ENCODE results near the gene CLCA1. TPM values are rescaled to one million over a fixed set of nuclear protein-coding genes. Genes with fewer than 3 reads are reported as not detected.

Gene CLCA1
- total and polyA plus RNA-seq, 12 donors = not detected

GRCh38 chr1:86448670-86449069 is 20.1 kb upstream of the CLCA1 start:
- WGBS, 2 donors = 80 to 82% methylated on average over 1 of the region's 1 CpG
- H3K4me1 ChIP-seq = no peaks in the 10 kb centered on the region

GRCh38 chr1:86449103-86449502 is 19.6 kb upstream of the CLCA1 start:
- no peak overlapping the region for H3K27ac ChIP-seq
- 96 to 100% methylated on average over 1 of the region's 1 CpG for WGBS, 2 donors
- ATAC-seq = no peak
- intact Hi-C loops (cut with DNase I) = no loop called here
- TF ChIP-seq CTCF (IDR thresholded peaks at IDR 0.05) = no peak
- no peaks in the 10 kb centered on the region for H3K4me1 ChIP-seq
- no peaks in the 10 kb centered on the region for H3K9me3 ChIP-seq
- H3K36me3 ChIP-seq = no peaks in the 10 kb centered on the region
- H3K27me3 ChIP-seq = no peaks in the 10 kb centered on the region
- DNase-seq = no peak
- no peak overlapping the region for H3K4me3 ChIP-seq

More at GRCh38 chr1:86448670-86449069, 20.1 kb upstream of the CLCA1 start:
- no peaks in the 10 kb centered on the region for H3K27me3 ChIP-seq
- TF ChIP-seq CTCF (IDR thresholded peaks at IDR 0.05) = no peak
- no peaks in the 10 kb centered on the region for H3K36me3 ChIP-seq
- no peak for ATAC-seq
- H3K9me3 ChIP-seq = no peaks in the 10 kb centered on the region
- no peak overlapping the region for H3K4me3 ChIP-seq
- intact Hi-C loops (cut with DNase I) = no loop called here
- no peak overlapping the region for H3K27ac ChIP-seq
- no peak for DNase-seq

- DNase-seq (no peak), ATAC-seq (no peak)
- Histone ChIP-seq H3K27me3 (no peaks in the 10 kb centered on the region), H3K4me3 (no peak overlapping the region), H3K9me3 (no peaks in the 10 kb centered on the region), H3K36me3 (no peaks in the 10 kb centered on the region), H3K27ac (no peak overlapping the region), H3K4me1 (no peaks in the 10 kb centered on the region)
- WGBS, 2 donors = 66% methylated on average over 3 of the region's 3 CpGs
- intact Hi-C loops (cut with DNase I) = no loop called here
- no peak for TF ChIP-seq CTCF (IDR thresholded peaks at IDR 0.05)
These were observed 17.9 kb upstream of the CLCA1 start for GRCh38 chr1:86450847-86451246.

- Histone ChIP-seq H3K27me3 (peaks cover 0 to under 1% (median 0%) of the 10 kb centered on the region in 7 donors), H3K4me3 (no peak overlapping the region), H3K36me3 (no peaks in the 10 kb centered on the region), H3K9me3 (no peaks in the 10 kb centered on the region), H3K27ac (no peak overlapping the region), H3K4me1 (no peaks in the 10 kb centered on the region)
- DNase-seq (no peak), ATAC-seq (no peak)
- WGBS, 2 donors = 83 to 91% methylated on average over 3 of the region's 3 CpGs
- intact Hi-C loops (cut with DNase I) = no loop called here
- no peak for TF ChIP-seq CTCF (IDR thresholded peaks at IDR 0.05)
These were observed 15.1 kb upstream of the CLCA1 start for GRCh38 chr1:86453664-86454063.

All from heart right ventricle (tissue), 16 donors.